Stimulated activated CD4-positive, alpha-beta T cell treated with anti-CD3 and anti-CD28 coated beads, Interleukin-12 subunit alpha, Interleukin-12 subunit beta, amount 100 ng/mL, for 24 hours (primary cell): ENCODE results near the gene TIGD2.

Source experiments
- DNase-seq, 2 experiments: peaks; one replicate each; pipeline ENCODE4 v3.0.0-alpha.2; 2020; ENCODE audit warnings: low read depth in 2 of 2

TIGD2 gene

GRCh38 chr4:89110986-89111832, at the start of gene TIGD2:
TIGD2 (plus strand) TSS chr4:89111533; CDS start chr4:89112975, 1,442 bp downstream.
- peak; percentile 66 to 78 for DNase-seq

GRCh38 chr4:89064848-89065247, 46.5 kb upstream of the TIGD2 start:
- DNase-seq: no peak

- DNase-seq: no peak
These were observed 43.9 kb upstream of the TIGD2 start for GRCh38 chr4:89067417-89067816.

GRCh38 chr4:89069481-89069880, 41.9 kb upstream of the TIGD2 start:
- DNase-seq: no peak

GRCh38 chr4:89070041-89070440, 41.3 kb upstream of the TIGD2 start:
- DNase-seq: no peak

- DNase-seq: no peak
These were observed 40.0 kb upstream of the TIGD2 start for GRCh38 chr4:89071311-89071710.

GRCh38 chr4:89072921-89073320, 38.4 kb upstream of the TIGD2 start:
- DNase-seq: no peak

GRCh38 chr4:89077761-89078160, 33.6 kb upstream of the TIGD2 start:
- DNase-seq: no peak

GRCh38 chr4:89078300-89078699, 33.0 kb upstream of the TIGD2 start:
- DNase-seq: no peak

GRCh38 chr4:89099034-89099433, 12.3 kb upstream of the TIGD2 start:
- DNase-seq: no peak

- no peak for DNase-seq
These were observed 11.9 kb upstream of the TIGD2 start for GRCh38 chr4:89099471-89099870.

- DNase-seq: no peak
These were observed 10.5 kb upstream of the TIGD2 start for GRCh38 chr4:89100853-89101252.

- no peak for DNase-seq
These were observed 9.8 kb upstream of the TIGD2 start for GRCh38 chr4:89101256-89102161.

- no peak for DNase-seq
These were observed 5.6 kb upstream of the TIGD2 start for GRCh38 chr4:89105726-89106125.

GRCh38 chr4:89108091-89108490, 3.2 kb upstream of the TIGD2 start:
- DNase-seq: no peak

- DNase-seq: no peak
These were observed 1.3 kb upstream of the TIGD2 start for GRCh38 chr4:89109841-89110540.

- DNase-seq: no peak
These were observed 770 bp upstream of the TIGD2 start for GRCh38 chr4:89110541-89110985.

GRCh38 chr4:89111833-89112563, 665 bp downstream of the TIGD2 start:
- no peak for DNase-seq

GRCh38 chr4:89113415-89113814, 2.1 kb downstream of the TIGD2 start:
- DNase-seq: no peak

GRCh38 chr4:89114100-89114499, 2.8 kb downstream of the TIGD2 start:
- no peak for DNase-seq

- no peak for DNase-seq
These were observed 5.8 kb downstream of the TIGD2 start for GRCh38 chr4:89117115-89117514.
